Stimulated activated CD8-positive, alpha-beta memory T cell treated with anti-CD3 and anti-CD28 coated beads, Interleukin-2, amount 100 ng/mL, for 48 hours (primary cell): Measurements from ENCODE around the gene PTP4A2.

Experiments
- DNase-seq, 2 donors: peaks; one replicate each; pipeline ENCODE4 v3.0.0-alpha.2; 2020; ENCODE audit warnings: low read depth in 2 of 2

PTP4A2 gene

GRCh38 chr1:31938184-31938975, at the start of gene PTP4A2:
Gene PTP4A2 (minus strand): TSS chr1:31938368. CDS start chr1:31919065, 19,303 bp downstream.
- peak; percentile 86 to 88 for DNase-seq

- DNase-seq: no peak
Observed at GRCh38 chr1:31987135-31987619, 49.0 kb upstream of the PTP4A2 start.

GRCh38 chr1:31985430-31985829, 47.3 kb upstream of the PTP4A2 start:
- no peak for DNase-seq

- DNase-seq: no peak
Observed at GRCh38 chr1:31984419-31985347, 46.5 kb upstream of the PTP4A2 start.

GRCh38 chr1:31981972-31982371, 43.8 kb upstream of the PTP4A2 start:
- no peak for DNase-seq

GRCh38 chr1:31981456-31981839, 43.3 kb upstream of the PTP4A2 start:
- DNase-seq: no peak

- DNase-seq: no peak
Observed at GRCh38 chr1:31980835-31981455, 42.8 kb upstream of the PTP4A2 start.

GRCh38 chr1:31978843-31979400, 40.8 kb upstream of the PTP4A2 start:
- DNase-seq: no peak

GRCh38 chr1:31977385-31978131, 39.4 kb upstream of the PTP4A2 start:
- no peak for DNase-seq

GRCh38 chr1:31976401-31976800, 38.2 kb upstream of the PTP4A2 start:
- DNase-seq: no peak

- no peak for DNase-seq
Observed at GRCh38 chr1:31970873-31971272, 32.7 kb upstream of the PTP4A2 start.

- no peak for DNase-seq
Observed at GRCh38 chr1:31961536-31961935, 23.4 kb upstream of the PTP4A2 start.

- DNase-seq: no peak
Observed at GRCh38 chr1:31959521-31960340, 21.6 kb upstream of the PTP4A2 start.

GRCh38 chr1:31957701-31958674, 19.8 kb upstream of the PTP4A2 start:
- peak in 1 of 2 donors; percentile 55 for DNase-seq

GRCh38 chr1:31955917-31956736, 18.0 kb upstream of the PTP4A2 start:
- DNase-seq: peak; percentile 73 to 76

- no peak for DNase-seq
Observed at GRCh38 chr1:31954607-31955283, 16.6 kb upstream of the PTP4A2 start.

- no peak for DNase-seq
Observed at GRCh38 chr1:31952825-31953220, 14.7 kb upstream of the PTP4A2 start.
